Type B pancreatic cell (in vitro differentiated cells): ENCODE measurements around the gene SCT. TPM values are rescaled to one million over a fixed set of nuclear protein-coding genes. Genes with fewer than 3 reads are reported as not detected.
A peak's percentile ranks its signal among the peaks of the same experiment; 100 is the strongest.

Source experiments
- DNase-seq: peaks from one replicate; pipeline ENCODE4 v3.0.0; 2021; ENCODE audit warnings: mixed read lengths; ENCODE audit not compliant: unreplicated experiment; ENCODE audit errors: extremely low spot score
- H3K27ac Mint-ChIP-seq: 2 replicates; pipeline ENCODE4 v1.8.0; 2021; ENCODE audit warnings: mild to moderate bottlenecking, mixed read lengths
- H3K27me3 Mint-ChIP-seq: 2 replicates; pipeline ENCODE4 v1.8.0; 2021; ENCODE audit warnings: mixed read lengths
- H3K36me3 Mint-ChIP-seq: 2 replicates; pipeline ENCODE4 v1.8.0; 2021; ENCODE audit warnings: mixed read lengths
- H3K4me1 Mint-ChIP-seq: one replicate; pipeline ENCODE4 v1.8.0; 2021; ENCODE audit warnings: mixed read lengths; ENCODE audit not compliant: unreplicated experiment
- H3K4me3 Mint-ChIP-seq: 2 replicates; pipeline ENCODE4 v1.8.0; 2021; ENCODE audit warnings: mild to moderate bottlenecking, mixed read lengths
- H3K9me3 Mint-ChIP-seq: 2 replicates; pipeline ENCODE4 v1.8.0; 2021; ENCODE audit warnings: mixed read lengths
- total RNA-seq: library from RNA; stranded (reverse); gene quantifications from 2 replicates; pipeline ENCODE4 v1.2.1, GENCODE V29; 2021; ENCODE audit warnings: low replicate concordance
- TF ChIP-seq, protein P1 (sequence below): fragments of 200-600 bp; sonication (generic); conservative IDR thresholded peaks from 2 replicates; pipeline ENCODE4 v1.5.0; 2021; ENCODE audit warnings: antibody characterized with exemption, mild to moderate bottlenecking

SCT gene
- total RNA-seq, 1 donor from 2014 or later = 3.1 TPM

DNA sequence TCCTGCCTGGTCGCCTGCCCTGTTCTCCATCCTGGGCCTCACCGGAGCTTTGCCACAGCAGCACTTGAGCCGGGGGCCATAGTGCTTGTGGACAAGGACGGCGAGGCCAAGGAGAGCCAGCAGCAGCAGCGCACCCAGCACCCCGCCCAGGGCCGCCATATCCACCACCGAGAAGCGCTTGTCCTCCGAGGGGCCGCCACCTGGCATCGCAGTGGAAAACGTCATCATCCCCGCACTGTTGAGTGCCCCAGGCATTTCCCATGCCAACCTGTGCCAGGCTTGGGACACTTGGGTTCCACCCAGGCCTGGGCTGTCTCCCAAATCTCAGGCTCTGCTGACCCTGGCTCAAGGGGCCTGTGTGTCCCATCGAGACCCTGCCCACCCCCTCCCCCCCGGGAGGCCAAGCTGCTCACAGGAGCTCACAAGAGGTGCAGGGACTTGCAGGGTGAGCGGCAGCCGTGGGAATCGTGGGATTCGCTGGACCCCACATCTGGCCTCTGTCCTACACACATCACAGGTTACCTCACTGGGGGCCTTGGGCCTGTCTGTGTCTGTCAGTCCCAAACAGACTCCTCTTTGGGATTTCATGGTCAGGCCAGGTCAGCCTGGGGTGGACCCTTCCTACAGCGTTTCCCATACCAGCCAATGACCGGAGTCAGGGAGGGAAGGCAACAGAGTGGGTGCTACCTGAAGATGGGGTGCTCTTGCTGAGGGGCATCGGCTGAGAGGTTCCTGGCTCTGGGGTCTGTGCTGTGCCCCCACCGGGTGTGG is 8.9 kb downstream of the SCT start:
- no peak for DNase-seq
- no peak overlapping the region for H3K27ac Mint-ChIP-seq
- H3K27me3 Mint-ChIP-seq = no peaks in the 10 kb centered on the region
- H3K9me3 Mint-ChIP-seq = no peaks in the 10 kb centered on the region
- peaks cover 4% of the 10 kb centered on the region for H3K4me1 Mint-ChIP-seq
- no peaks in the 10 kb centered on the region for H3K36me3 Mint-ChIP-seq
- TF ChIP-seq, protein P1, sequence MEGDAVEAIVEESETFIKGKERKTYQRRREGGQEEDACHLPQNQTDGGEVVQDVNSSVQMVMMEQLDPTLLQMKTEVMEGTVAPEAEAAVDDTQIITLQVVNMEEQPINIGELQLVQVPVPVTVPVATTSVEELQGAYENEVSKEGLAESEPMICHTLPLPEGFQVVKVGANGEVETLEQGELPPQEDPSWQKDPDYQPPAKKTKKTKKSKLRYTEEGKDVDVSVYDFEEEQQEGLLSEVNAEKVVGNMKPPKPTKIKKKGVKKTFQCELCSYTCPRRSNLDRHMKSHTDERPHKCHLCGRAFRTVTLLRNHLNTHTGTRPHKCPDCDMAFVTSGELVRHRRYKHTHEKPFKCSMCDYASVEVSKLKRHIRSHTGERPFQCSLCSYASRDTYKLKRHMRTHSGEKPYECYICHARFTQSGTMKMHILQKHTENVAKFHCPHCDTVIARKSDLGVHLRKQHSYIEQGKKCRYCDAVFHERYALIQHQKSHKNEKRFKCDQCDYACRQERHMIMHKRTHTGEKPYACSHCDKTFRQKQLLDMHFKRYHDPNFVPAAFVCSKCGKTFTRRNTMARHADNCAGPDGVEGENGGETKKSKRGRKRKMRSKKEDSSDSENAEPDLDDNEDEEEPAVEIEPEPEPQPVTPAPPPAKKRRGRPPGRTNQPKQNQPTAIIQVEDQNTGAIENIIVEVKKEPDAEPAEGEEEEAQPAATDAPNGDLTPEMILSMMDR = no peak
- H3K4me3 Mint-ChIP-seq = no peak overlapping the region

DNA sequence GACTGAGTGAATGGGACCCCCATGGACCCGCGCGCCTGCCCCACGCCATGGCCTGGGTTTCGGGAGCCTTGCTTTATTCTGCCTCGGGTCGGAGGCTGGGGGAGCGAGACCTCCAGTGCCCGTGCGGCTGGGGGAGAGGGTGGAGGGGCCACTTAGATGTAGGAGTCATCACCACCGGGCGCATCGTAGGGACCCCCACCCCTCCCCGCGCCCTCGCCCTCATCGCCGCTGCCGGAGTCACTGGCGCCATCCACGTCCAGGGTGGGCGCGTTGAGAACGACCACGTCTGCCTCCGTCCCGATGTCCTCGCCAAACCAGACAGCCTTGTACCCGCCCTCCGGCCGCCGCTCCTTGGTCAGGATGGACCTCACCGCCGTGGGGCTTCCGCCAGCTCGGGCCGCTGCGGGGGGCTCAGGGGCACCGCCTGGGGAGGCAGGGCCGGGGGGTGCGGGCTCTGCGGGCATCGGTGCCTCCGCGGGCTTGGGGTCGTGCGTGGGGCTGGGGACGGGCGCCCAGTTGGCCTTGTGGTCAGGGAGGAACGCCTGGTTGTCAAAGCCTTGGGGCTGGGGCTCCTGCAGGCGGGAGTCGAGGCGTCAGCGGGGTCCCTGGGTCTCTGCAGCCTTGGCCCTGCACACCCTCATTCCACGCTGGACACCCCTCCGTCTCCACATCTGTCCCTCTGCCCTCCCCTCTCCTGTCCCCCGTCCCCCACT is 9.6 kb downstream of the SCT start:
- H3K4me1 Mint-ChIP-seq = peaks cover 4% of the 10 kb centered on the region
- H3K36me3 Mint-ChIP-seq = no peaks in the 10 kb centered on the region
- H3K27ac Mint-ChIP-seq = no peak overlapping the region
- H3K9me3 Mint-ChIP-seq = no peaks in the 10 kb centered on the region
- H3K4me3 Mint-ChIP-seq = no peak overlapping the region
- H3K27me3 Mint-ChIP-seq = no peaks in the 10 kb centered on the region
- TF ChIP-seq, protein P1 = no peak
- no peak for DNase-seq

DNA sequence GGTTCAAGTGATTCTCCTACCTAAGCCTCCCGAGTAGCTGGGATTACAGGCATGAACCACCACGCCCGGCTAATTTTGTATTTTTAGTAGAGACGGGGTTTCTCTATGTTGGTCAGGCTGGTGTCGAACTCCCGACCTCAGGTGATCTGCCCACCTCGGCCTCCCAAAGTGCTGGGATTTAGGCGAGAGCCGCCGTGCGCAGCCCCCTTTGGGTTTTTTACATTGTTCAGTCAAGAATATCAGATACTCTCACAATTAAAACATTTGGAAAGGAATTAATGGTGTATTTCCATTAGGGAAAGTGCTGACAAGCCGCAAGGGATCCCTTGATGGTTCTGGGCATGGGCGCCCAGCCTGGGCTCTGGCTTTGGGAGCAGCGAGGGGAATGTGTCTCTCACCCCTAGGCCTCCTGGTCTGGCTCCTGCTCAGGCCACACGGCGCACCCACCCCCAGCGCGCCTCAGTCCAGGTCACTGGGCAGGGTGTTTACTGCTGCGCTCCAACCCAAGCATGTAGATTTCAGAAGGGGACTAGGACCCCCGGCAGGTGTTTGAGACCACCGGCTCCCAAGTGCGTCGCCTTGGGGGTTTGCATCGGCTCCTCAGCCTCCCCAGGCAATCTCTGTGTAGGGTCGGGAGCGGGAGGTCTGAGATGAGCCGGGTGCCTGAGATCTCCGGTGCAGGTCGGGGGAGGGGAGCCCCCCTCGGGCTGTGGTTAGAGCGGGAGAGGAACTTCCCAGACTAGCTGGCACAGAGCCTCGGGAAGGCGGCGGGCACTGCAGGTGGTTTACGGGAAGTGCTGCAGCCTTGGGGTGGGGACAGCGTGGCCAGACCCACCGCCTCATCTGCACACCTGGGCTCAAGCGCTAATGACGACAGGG is 10.4 kb downstream of the SCT start:
- Mint-ChIP-seq H3K27me3 (no peaks in the 10 kb centered on the region), H3K4me1 (peaks cover 4% of the 10 kb centered on the region), H3K4me3 (no peak overlapping the region), H3K27ac (peak overlapping the region; percentile 86), H3K9me3 (no peaks in the 10 kb centered on the region), H3K36me3 (peaks cover 5% of the 10 kb centered on the region)
- DNase-seq = no peak
- TF ChIP-seq, protein P1 = no peak

DNA sequence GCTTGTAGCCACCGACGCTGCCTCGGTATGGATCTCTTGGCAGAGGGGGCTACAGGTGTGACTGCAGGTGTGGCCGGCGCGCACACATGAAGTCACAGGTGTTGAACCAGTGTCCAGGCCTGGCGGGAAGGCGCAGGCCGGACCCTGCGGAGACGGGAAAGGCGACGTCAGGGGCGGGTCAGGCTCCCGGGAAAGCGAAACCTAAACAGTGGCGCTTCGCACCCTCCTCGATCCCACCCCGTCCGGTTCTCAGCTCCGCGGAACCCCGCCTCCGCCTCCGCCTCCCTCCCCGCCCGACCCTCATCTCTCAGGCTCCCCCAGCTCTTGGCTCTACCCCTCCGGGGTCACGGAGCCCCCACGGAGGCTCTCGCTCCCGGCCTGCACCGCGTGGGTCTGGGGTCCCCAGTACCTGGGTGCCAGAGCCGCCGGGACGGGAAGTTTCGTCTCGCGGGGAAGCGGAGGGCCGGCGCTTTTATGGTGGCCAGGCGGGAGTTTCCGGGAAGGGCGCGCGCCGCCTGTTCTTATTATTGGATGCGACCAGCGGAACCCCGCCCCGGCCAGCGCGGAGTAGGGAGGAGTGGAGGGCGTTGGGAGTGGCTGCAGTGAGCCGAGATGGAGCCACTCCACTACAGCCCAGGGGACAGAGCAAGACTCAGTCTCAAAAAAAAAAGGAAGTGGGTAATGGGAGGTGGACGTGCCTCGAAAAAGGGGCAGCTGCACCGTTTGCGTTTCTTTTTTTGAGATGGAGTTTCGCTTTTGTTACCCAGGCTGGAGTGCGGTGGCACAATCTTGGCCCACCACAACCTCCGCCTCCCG is 11.3 kb downstream of the SCT start, which contains the start of gene IRF7:
Gene IRF7 (minus strand): TSS at position 447 of the 816 bp plus-strand sequence. CDS start 586 bp downstream, outside the sequence.
- TF ChIP-seq, protein P1 = no peak
- Mint-ChIP-seq H3K27me3 (no peaks in the 10 kb centered on the region), H3K9me3 (no peaks in the 10 kb centered on the region), H3K36me3 (peaks cover 5% of the 10 kb centered on the region), H3K27ac (peak within 1 kb of the TSS; percentile 86), H3K4me3 (peak within 1 kb of the TSS; percentile 88), H3K4me1 (peaks cover 4% of the 10 kb centered on the region)
- DNase-seq = peak; percentile 90
